Urinary bladder (tissue), 4 donors: ENCODE results near the gene MCM9. TPM values are rescaled to one million over a fixed set of nuclear protein-coding genes. Genes with fewer than 3 reads are reported as not detected.
"Not testable (repeated sequence)": the region's sequence is repeated elsewhere in the genome, so short reads cannot be mapped to it uniquely, and the experiment has no call there.

Source experiments
- DNase-seq: peaks from one replicate; pipeline ENCODE4 v3.0.0-alpha.2; 2015; ENCODE audit errors: extremely low spot score
- H3K27ac ChIP-seq: one replicate; pipeline ENCODE4 v1.5.1; 2013; ENCODE audit warnings: low read depth, mild to moderate bottlenecking, moderate library complexity
- H3K36me3 ChIP-seq: one replicate; pipeline ENCODE4 v1.6.1; 2013; ENCODE audit warnings: mild to moderate bottlenecking, moderate library complexity; ENCODE audit not compliant: insufficient read depth
- H3K4me1 ChIP-seq: one replicate; pipeline ENCODE4 v1.6.1; 2013; ENCODE audit warnings: mild to moderate bottlenecking, moderate library complexity; ENCODE audit not compliant: insufficient read depth
- H3K4me3 ChIP-seq: one replicate; pipeline ENCODE4 v1.5.1; 2013; ENCODE audit warnings: low read depth, low read length
- WGBS: extraction: QIAGEN DNeasy Blood & Tissue Kit; methylation state at CpG from one replicate; pipeline ENCODE4 v1.1.7; 2013; 5-methylcytosine and 5-hydroxymethylcytosine counted together
- polyA plus RNA-seq: library from polyadenylated mRNA; stranded (reverse); fragments of 200-250 nt; gene quantifications from one replicate; pipeline ENCODE4 v1.2.3, GENCODE V29; 2013
- total RNA-seq: library from RNA; depleted of rRNA; stranded (reverse); fragments of >200 nt; gene quantifications from one replicate; pipeline ENCODE4 v1.2.3, GENCODE V29; 2014
- donor health status: healthy with polysubstance abuse.
- donor health status: healthy.

The MCM9 gene
- total and polyA plus RNA-seq, 2 donors = 7.5 to 26.3 TPM

GRCh38 chr6:118768441-118768840, 166.5 kb downstream of the MCM9 start:
- 92% methylated on average over 3 of the region's 3 CpGs for WGBS
- DNase-seq = no peak
- Histone ChIP-seq H3K4me3 (no peak overlapping the region), H3K36me3 (no peaks in the 10 kb centered on the region), H3K27ac (no peak overlapping the region), H3K4me1 (no peaks in the 10 kb centered on the region)

GRCh38 chr6:118765316-118765715, 169.6 kb downstream of the MCM9 start:
- DNase-seq, H3K4me3 ChIP-seq, H3K36me3 ChIP-seq, H3K4me1 ChIP-seq, H3K27ac ChIP-seq: not testable (repeated sequence)
- WGBS = 91% methylated on average over 2 of the region's 2 CpGs

GRCh38 chr6:118764766-118765165, 170.2 kb downstream of the MCM9 start:
- Histone ChIP-seq H3K4me1 (no peaks in the 10 kb centered on the region), H3K4me3 (no peak overlapping the region), H3K36me3 (no peaks in the 10 kb centered on the region), H3K27ac (no peak overlapping the region)
- 59% methylated on average over 3 of the region's 3 CpGs for WGBS
- no peak for DNase-seq

Other genes with a start within 250 kb of the MCM9 start
- gene ASF1A, start 41.0 kb downstream of the MCM9 start, total RNA-seq = 36.3 TPM
- gene ASF1A, start 41.0 kb downstream of the MCM9 start, polyA plus RNA-seq = 16.4 TPM
- gene FAM184A, start 143.5 kb upstream of the MCM9 start, total RNA-seq = 12.1 TPM
- gene FAM184A, start 143.5 kb upstream of the MCM9 start, polyA plus RNA-seq = 2.3 TPM